ENCODE results near the gene PHAF1. TPM values are rescaled to one million over a fixed set of nuclear protein-coding genes. Genes with fewer than 3 reads are reported as not detected.

Gene PHAF1
- total RNA-seq, 1 experiment from 2014 or later = 19.2 TPM

DNA sequence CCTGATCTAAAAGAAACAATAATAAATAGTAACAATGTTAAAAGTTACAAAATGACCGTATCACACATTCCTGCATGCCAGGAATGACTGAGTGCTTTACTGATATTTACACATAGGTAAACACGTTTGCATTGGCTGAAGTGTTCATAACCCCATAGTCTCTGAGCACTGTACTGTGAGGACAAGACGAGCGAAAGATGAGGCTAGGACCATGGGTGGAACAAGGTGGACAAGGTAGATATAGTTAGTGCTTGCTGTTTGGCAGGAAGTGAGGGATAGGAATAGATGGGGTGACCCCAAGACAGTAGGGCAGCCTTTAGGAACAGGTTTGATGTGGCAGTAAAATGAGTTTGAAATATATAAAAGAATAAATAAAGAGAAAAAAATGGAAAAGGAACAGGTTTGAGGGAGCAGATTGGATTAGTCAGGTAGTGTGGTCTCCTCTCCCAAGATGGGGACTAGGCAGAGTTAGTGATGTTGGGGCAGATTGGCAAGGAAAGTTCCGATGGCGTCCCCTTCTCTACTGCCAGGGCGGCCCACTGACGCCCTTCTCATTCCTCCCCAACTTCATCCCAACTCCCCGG, 81.8 kb downstream of the PHAF1 start:
- no peaks in the 10 kb centered on the region for H3K9me3 ChIP-seq (ENCODE audit: control insufficient read depth in 1 of 2, insufficient read depth in 1 of 2, low read depth in 1 of 2, low read length in 2 of 2)
- H3K4me1 ChIP-seq (ENCODE audit: control insufficient read depth in 1 of 2, insufficient read depth in 2 of 2, low read length in 2 of 2) = peaks cover 11 to 24% of the 10 kb centered on the region in 2 experiments; a peak in 3 of 4 replicates
- H3K4me3 ChIP-seq (replicated peaks in 1 of 2; ENCODE audit: low read depth in 1 of 2, low read length in 2 of 2) = peak overlapping the region; percentile 44 to 87
- H3K27ac ChIP-seq (ENCODE audit: low read depth, low read length) = no peak overlapping the region; the same call in 1 of the 2 replicates
- peak overlapping the region; percentile 95 for H3K4me2 ChIP-seq (ENCODE audit: low read length)
- DNase-seq (ENCODE audit: low read depth, low spot score) (no peak), ATAC-seq (no peak)
- CTCF ChIA-PET = no interaction called here
- no peaks in the 10 kb centered on the region for H3K9me2 ChIP-seq (ENCODE audit: insufficient read depth)
- H3K9ac ChIP-seq (ENCODE audit: low read length) = no peak overlapping the region; the same call in 1 of the 2 replicates
- no TSS peak for BruUV-seq (replicated peaks)
- intact Hi-C loops (cut with micrococcal nuclease) = no loop called here
- H3K27me3 ChIP-seq (ENCODE audit: insufficient read depth, low read length) = no peaks in the 10 kb centered on the region
- peaks cover 20 to 35% of the 10 kb centered on the region in 2 experiments; a peak in 3 of 4 replicates for H3K36me3 ChIP-seq (ENCODE audit: control insufficient read depth in 1 of 2, insufficient read depth in 2 of 2, low read length in 2 of 2)
- H3K79me2 ChIP-seq (ENCODE audit: insufficient read depth, low read length) = peaks cover 47% of the 10 kb centered on the region
- RAD21 ChIA-PET (ENCODE audit: low non-redundant PET in 1 of 2, low total read pairs in 2 of 2, uncharacterized antibody in 2 of 2, unreplicated experiment in 2 of 2) = no interaction called here
- H2AFZ ChIP-seq (ENCODE audit: low read depth, low read length, poor library complexity, severe bottlenecking) = peak overlapping the region; percentile 65
- TF ChIP-seq ELF1 (IDR thresholded peaks at IDR 0.05; ENCODE audit: borderline replicate concordance, low read depth) = no peak
- no peak for TF ChIP-seq EZH2 (IDR thresholded peaks at IDR 0.05)
- TF ChIP-seq CEBPB (IDR thresholded peaks at IDR 0.05; ENCODE audit: low read depth) = no peak
- TF ChIP-seq EGR1 (IDR thresholded peaks at IDR 0.05; ENCODE audit: low read depth) = no peak
- TF ChIP-seq ZFX (IDR thresholded peaks at IDR 0.05) = no peak
- TF ChIP-seq POLR2AphosphoS5 (IDR thresholded peaks at IDR 0.05; ENCODE audit: low read depth, low read length) = no peak
- TF ChIP-seq SP1 (IDR thresholded peaks at IDR 0.05; ENCODE audit: low read depth) = no peak
- TF ChIP-seq RAD21 (IDR thresholded peaks at IDR 0.05; ENCODE audit: low read depth) = no peak
- TF ChIP-seq JUND (IDR thresholded peaks at IDR 0.05) = no peak
- TF ChIP-seq, protein P1, sequence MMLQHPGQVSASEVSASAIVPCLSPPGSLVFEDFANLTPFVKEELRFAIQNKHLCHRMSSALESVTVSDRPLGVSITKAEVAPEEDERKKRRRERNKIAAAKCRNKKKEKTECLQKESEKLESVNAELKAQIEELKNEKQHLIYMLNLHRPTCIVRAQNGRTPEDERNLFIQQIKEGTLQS (IDR thresholded peaks at IDR 0.05) = no peak
- TF ChIP-seq SRF (IDR thresholded peaks at IDR 0.05; ENCODE audit: low read depth) = no peak
- TF ChIP-seq, protein P2, sequence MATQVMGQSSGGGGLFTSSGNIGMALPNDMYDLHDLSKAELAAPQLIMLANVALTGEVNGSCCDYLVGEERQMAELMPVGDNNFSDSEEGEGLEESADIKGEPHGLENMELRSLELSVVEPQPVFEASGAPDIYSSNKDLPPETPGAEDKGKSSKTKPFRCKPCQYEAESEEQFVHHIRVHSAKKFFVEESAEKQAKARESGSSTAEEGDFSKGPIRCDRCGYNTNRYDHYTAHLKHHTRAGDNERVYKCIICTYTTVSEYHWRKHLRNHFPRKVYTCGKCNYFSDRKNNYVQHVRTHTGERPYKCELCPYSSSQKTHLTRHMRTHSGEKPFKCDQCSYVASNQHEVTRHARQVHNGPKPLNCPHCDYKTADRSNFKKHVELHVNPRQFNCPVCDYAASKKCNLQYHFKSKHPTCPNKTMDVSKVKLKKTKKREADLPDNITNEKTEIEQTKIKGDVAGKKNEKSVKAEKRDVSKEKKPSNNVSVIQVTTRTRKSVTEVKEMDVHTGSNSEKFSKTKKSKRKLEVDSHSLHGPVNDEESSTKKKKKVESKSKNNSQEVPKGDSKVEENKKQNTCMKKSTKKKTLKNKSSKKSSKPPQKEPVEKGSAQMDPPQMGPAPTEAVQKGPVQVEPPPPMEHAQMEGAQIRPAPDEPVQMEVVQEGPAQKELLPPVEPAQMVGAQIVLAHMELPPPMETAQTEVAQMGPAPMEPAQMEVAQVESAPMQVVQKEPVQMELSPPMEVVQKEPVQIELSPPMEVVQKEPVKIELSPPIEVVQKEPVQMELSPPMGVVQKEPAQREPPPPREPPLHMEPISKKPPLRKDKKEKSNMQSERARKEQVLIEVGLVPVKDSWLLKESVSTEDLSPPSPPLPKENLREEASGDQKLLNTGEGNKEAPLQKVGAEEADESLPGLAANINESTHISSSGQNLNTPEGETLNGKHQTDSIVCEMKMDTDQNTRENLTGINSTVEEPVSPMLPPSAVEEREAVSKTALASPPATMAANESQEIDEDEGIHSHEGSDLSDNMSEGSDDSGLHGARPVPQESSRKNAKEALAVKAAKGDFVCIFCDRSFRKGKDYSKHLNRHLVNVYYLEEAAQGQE (IDR thresholded peaks at IDR 0.05; ENCODE audit: low read depth) = no peak
- TF ChIP-seq YY1 (IDR thresholded peaks at IDR 0.05; ENCODE audit: extremely low read depth, insufficient replicate concordance, low read depth, low read length) = no peak
- POLR2A ChIA-PET = no interaction called here
- H4K20me1 ChIP-seq (ENCODE audit: insufficient read depth) = no peaks in the 10 kb centered on the region
